ENCODE data around the gene ANKRD23. TPM values are rescaled to one million over a fixed set of nuclear protein-coding genes. Genes with fewer than 3 reads are reported as not detected.
"Not testable (repeated sequence)": the region's sequence is repeated elsewhere in the genome, so short reads cannot be mapped to it uniquely, and the experiment has no call there.

The ANKRD23 gene
- total and polyA plus RNA-seq, 2 experiments from 2014 or later: 0.76 to 1.4 TPM

- no peaks in the 10 kb centered on the region for H3K27me3 ChIP-seq (replicated peaks; ENCODE audit: insufficient read depth)
- no peak for TF ChIP-seq EZH2phosphoT487 (IDR thresholded peaks at IDR 0.05; ENCODE audit: insufficient read depth, low read depth)
- TF ChIP-seq EZH2 (IDR thresholded peaks at IDR 0.05; ENCODE audit: insufficient read depth, poor library complexity, severe bottlenecking): no peak
- H3K27ac ChIP-seq: no peak overlapping the region
- 94 to 96% methylated on average over 21 to 23 of the region's 23 CpGs for whole genome bisulfite sequencing, 2 experiments (ENCODE audit: low coverage in 1 of 2, low lambda C conversion rate in 2 of 2, missing lambda C conversion rate in 2 of 2)
- no peaks in the 10 kb centered on the region for H3K9me2 ChIP-seq (ENCODE audit: insufficient read depth)
- no peak overlapping the region for H3K4me2 ChIP-seq (ENCODE audit: unreplicated experiment)
- no peak overlapping the region for H3K9ac ChIP-seq
- no peaks in the 10 kb centered on the region for H3K79me2 ChIP-seq (ENCODE audit: insufficient read depth)
- H3K36me3 ChIP-seq (ENCODE audit: low read depth): no peaks in the 10 kb centered on the region
- no peaks in the 10 kb centered on the region for H4K20me1 ChIP-seq (ENCODE audit: insufficient read depth)
- in situ Hi-C loops (cut with MboI): no loop called here
- no peaks in the 10 kb centered on the region for H3K9me3 ChIP-seq (ENCODE audit: low read depth)
- no peak for DNase-seq
- H3F3A ChIP-seq (ENCODE audit: insufficient read depth): no peaks in the 10 kb centered on the region
- H2AFZ ChIP-seq: no peak overlapping the region
- no peak overlapping the region for H3K4me3 ChIP-seq
- H3K4me1 ChIP-seq (ENCODE audit: insufficient read depth): 0 out of 2 replicates have a peak, but pooled peaks cover under 1% of the 10 kb centered on the region
Observed at GRCh38 chr2:96806468-96807126, 37.2 kb downstream of the ANKRD23 start.

- H3K27ac ChIP-seq; H3K4me1 ChIP-seq (ENCODE audit: insufficient read depth); H3K4me3 ChIP-seq; H3F3A ChIP-seq (ENCODE audit: insufficient read depth); H3K36me3 ChIP-seq (ENCODE audit: low read depth); DNase-seq; in situ Hi-C loops (cut with MboI); H3K4me2 ChIP-seq (ENCODE audit: unreplicated experiment); H3K9ac ChIP-seq; H4K20me1 ChIP-seq (ENCODE audit: insufficient read depth); H2AFZ ChIP-seq; H3K9me2 ChIP-seq (ENCODE audit: insufficient read depth); H3K79me2 ChIP-seq (ENCODE audit: insufficient read depth); H3K9me3 ChIP-seq (ENCODE audit: low read depth); H3K27me3 ChIP-seq (replicated peaks; ENCODE audit: insufficient read depth): not testable (repeated sequence)
- 87 to 93% methylated on average over 2 to 19 of the region's 20 CpGs for WGBS, 2 experiments (ENCODE audit: low coverage in 1 of 2, low lambda C conversion rate in 2 of 2, missing lambda C conversion rate in 2 of 2)
Observed at GRCh38 chr2:96805946-96806345, 37.9 kb downstream of the ANKRD23 start.

- no peak for DNase-seq
- TF ChIP-seq EZH2phosphoT487 (IDR thresholded peaks at IDR 0.05; ENCODE audit: insufficient read depth, low read depth): no peak
- TF ChIP-seq EZH2 (IDR thresholded peaks at IDR 0.05; ENCODE audit: insufficient read depth, poor library complexity, severe bottlenecking): no peak
- Histone ChIP-seq H4K20me1 (ENCODE audit: insufficient read depth) (no peaks in the 10 kb centered on the region), H3K4me2 (ENCODE audit: unreplicated experiment) (no peak overlapping the region), H3K4me3 (no peak overlapping the region), H3F3A (ENCODE audit: insufficient read depth) (no peaks in the 10 kb centered on the region), H3K9me3 (ENCODE audit: low read depth) (no peaks in the 10 kb centered on the region), H3K4me1 (ENCODE audit: insufficient read depth) (no peaks in the 10 kb centered on the region), H3K9me2 (ENCODE audit: insufficient read depth) (no peaks in the 10 kb centered on the region), H3K79me2 (ENCODE audit: insufficient read depth) (no peaks in the 10 kb centered on the region), H3K36me3 (ENCODE audit: low read depth) (no peaks in the 10 kb centered on the region), H3K27me3 (replicated peaks; ENCODE audit: insufficient read depth) (no peaks in the 10 kb centered on the region), H3K27ac (no peak overlapping the region), H3K9ac (no peak overlapping the region), H2AFZ (no peak overlapping the region)
- in situ Hi-C loops (cut with MboI): no loop called here
Observed at GRCh38 chr2:96804986-96805385, 38.8 kb downstream of the ANKRD23 start.

GRCh38 chr2:96802721-96803120 is 41.1 kb downstream of the ANKRD23 start:
- Histone ChIP-seq H3K9me3 (ENCODE audit: low read depth) (no peaks in the 10 kb centered on the region), H3F3A (ENCODE audit: insufficient read depth) (no peaks in the 10 kb centered on the region), H3K4me2 (ENCODE audit: unreplicated experiment) (no peak overlapping the region), H3K4me1 (ENCODE audit: insufficient read depth) (no peaks in the 10 kb centered on the region), H3K9ac (no peak overlapping the region), H3K27ac (no peak overlapping the region), H3K79me2 (ENCODE audit: insufficient read depth) (no peaks in the 10 kb centered on the region), H2AFZ (no peak overlapping the region), H4K20me1 (ENCODE audit: insufficient read depth) (no peaks in the 10 kb centered on the region), H3K27me3 (replicated peaks; ENCODE audit: insufficient read depth) (no peaks in the 10 kb centered on the region), H3K4me3 (no peak overlapping the region), H3K9me2 (ENCODE audit: insufficient read depth) (no peaks in the 10 kb centered on the region), H3K36me3 (ENCODE audit: low read depth) (no peaks in the 10 kb centered on the region)
- 94 to 99% methylated on average over 7 of the region's 7 CpGs for WGBS, 2 experiments (ENCODE audit: low coverage in 1 of 2, low lambda C conversion rate in 2 of 2, missing lambda C conversion rate in 2 of 2)
- no peak for TF ChIP-seq EZH2 (IDR thresholded peaks at IDR 0.05; ENCODE audit: insufficient read depth, poor library complexity, severe bottlenecking)
- TF ChIP-seq EZH2phosphoT487 (IDR thresholded peaks at IDR 0.05; ENCODE audit: insufficient read depth, low read depth): no peak
- in situ Hi-C loops (cut with MboI): no loop called here
- DNase-seq: no peak

Data from GM23248 (cell line).